Large intestine (tissue), 3 donors: ENCODE measurements around the gene LDB2. TPM values are rescaled to one million over a fixed set of nuclear protein-coding genes. Genes with fewer than 3 reads are reported as not detected.

ENCODE experiments used
- DNase-seq, 2 donors: peaks; one replicate each; pipeline versions ENCODE4 v3.0.0 to v3.0.0-alpha.2; 2013
- H3K27ac ChIP-seq: one replicate; pipeline ENCODE4 v1.5.1; 2013; ENCODE audit warnings: low read length
- H3K27me3 ChIP-seq: 2 replicates; pipeline ENCODE4 v1.6.1; 2013; ENCODE audit warnings: low read length; ENCODE audit not compliant: control insufficient read depth, insufficient read depth
- H3K36me3 ChIP-seq: 2 replicates; pipeline ENCODE4 v1.6.1; 2013; ENCODE audit warnings: low read length; ENCODE audit not compliant: control insufficient read depth, insufficient read depth
- H3K4me1 ChIP-seq: one replicate; pipeline ENCODE4 v1.6.1; 2013; ENCODE audit warnings: low read length; ENCODE audit not compliant: control insufficient read depth, insufficient read depth
- H3K4me3 ChIP-seq: one replicate; pipeline ENCODE4 v1.5.1; 2013; ENCODE audit warnings: low read length
- H3K9me3 ChIP-seq: one replicate; pipeline ENCODE4 v1.6.1; 2013; ENCODE audit warnings: mild to moderate bottlenecking, low read depth, low read length, moderate library complexity; ENCODE audit not compliant: control insufficient read depth
- WGBS: methylation state at CpG from one replicate; pipeline ENCODE4 v1.1.5; 2013; ENCODE audit warnings: low lambda C conversion rate; ENCODE audit not compliant: insufficient coverage; 5-methylcytosine and 5-hydroxymethylcytosine counted together
- polyA plus RNA-seq: library from polyadenylated mRNA; unstranded; fragments of 120-200 nt; gene quantifications from one replicate; pipeline ENCODE4 v1.2.1, GENCODE V29; 2013

LDB2 gene
- polyA plus RNA-seq, 1 donor = 17.2 TPM

GRCh38 chr4:16489226-16489625 lies 409.2 kb downstream of the LDB2 start:
- no peak overlapping the region for H3K27ac ChIP-seq
- no peaks in the 10 kb centered on the region for H3K27me3 ChIP-seq
- DNase-seq = no peak
- H3K36me3 ChIP-seq = no peaks in the 10 kb centered on the region
- no peaks in the 10 kb centered on the region for H3K9me3 ChIP-seq
- no peak overlapping the region for H3K4me3 ChIP-seq
- H3K4me1 ChIP-seq = no peaks in the 10 kb centered on the region
- WGBS = 38% methylated on average over 2 of the region's 3 CpGs

GRCh38 chr4:16488084-16488483 lies 410.4 kb downstream of the LDB2 start:
- no peak for DNase-seq
- H3K9me3 ChIP-seq = no peaks in the 10 kb centered on the region
- WGBS = no CpG with 5 or more reads among the region's 1 CpG
- no peak overlapping the region for H3K27ac ChIP-seq
- H3K4me1 ChIP-seq = no peaks in the 10 kb centered on the region
- no peaks in the 10 kb centered on the region for H3K36me3 ChIP-seq
- H3K27me3 ChIP-seq = no peaks in the 10 kb centered on the region
- H3K4me3 ChIP-seq = no peak overlapping the region

DNA sequence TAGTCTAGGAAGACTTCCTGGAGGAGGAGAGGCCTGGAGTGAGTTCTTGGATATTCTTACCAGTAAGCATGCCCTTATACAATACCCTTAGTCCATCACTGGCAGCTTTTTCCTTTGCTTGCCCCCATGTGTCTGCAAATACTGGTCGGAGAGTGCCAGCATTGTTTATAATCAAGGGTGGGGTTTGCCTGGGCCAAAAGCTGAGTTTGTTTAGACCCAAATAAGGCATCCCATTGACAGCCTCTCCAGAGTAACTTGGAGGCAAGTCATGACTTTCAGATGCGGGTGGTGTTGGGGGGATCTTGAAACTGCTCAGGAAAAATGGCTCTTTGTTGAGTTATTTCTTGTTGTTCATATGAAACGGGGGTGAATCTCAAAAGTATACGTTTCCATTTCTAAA lies 413.7 kb downstream of the LDB2 start:
- Histone ChIP-seq H3K9me3 (no peaks in the 10 kb centered on the region), H3K4me1 (no peaks in the 10 kb centered on the region), H3K4me3 (no peak overlapping the region), H3K27me3 (no peaks in the 10 kb centered on the region), H3K27ac (no peak overlapping the region), H3K36me3 (no peaks in the 10 kb centered on the region)
- no peak for DNase-seq
- WGBS = 71% methylated on average over 3 of the region's 4 CpGs

GRCh38 chr4:16483540-16483939 lies 414.9 kb downstream of the LDB2 start:
- no peak for DNase-seq
- Histone ChIP-seq H3K4me1 (no peaks in the 10 kb centered on the region), H3K9me3 (no peaks in the 10 kb centered on the region), H3K36me3 (no peaks in the 10 kb centered on the region), H3K27ac (no peak overlapping the region), H3K4me3 (no peak overlapping the region), H3K27me3 (no peaks in the 10 kb centered on the region)
- no CpG with 5 or more reads among the region's 5 CpGs for WGBS

DNA sequence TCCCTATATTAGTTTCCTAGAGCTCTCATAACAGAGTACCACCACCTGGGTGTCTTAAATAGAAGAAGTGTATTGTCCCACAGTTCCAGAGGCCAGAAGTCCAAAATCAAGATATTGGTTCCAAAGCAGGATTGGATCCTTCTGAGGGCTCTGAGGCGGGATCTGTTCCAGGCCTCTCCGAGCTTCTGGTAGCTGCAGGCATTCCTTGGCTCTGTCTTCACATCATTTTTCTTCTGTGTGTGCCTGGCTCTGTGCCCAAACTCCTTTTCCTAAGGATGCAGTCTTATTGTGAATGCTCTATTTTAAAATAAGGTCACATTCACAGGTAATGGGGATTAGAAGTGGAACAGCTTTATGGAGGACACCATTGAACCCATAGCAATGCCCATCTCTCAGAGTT lies 418.4 kb downstream of the LDB2 start:
- WGBS = no CpG with 5 or more reads among the region's 2 CpGs

GRCh38 chr4:16472537-16472936 lies 425.9 kb downstream of the LDB2 start:
- H3K4me3 ChIP-seq = no peak overlapping the region
- no peak overlapping the region for H3K27ac ChIP-seq
- no peak for DNase-seq
- 60% methylated on average over 1 of the region's 1 CpG for WGBS
- no peaks in the 10 kb centered on the region for H3K36me3 ChIP-seq
- no peaks in the 10 kb centered on the region for H3K4me1 ChIP-seq
- no peaks in the 10 kb centered on the region for H3K27me3 ChIP-seq
- H3K9me3 ChIP-seq = peaks cover 3% of the 10 kb centered on the region

More for the DNA sequence above, 418.4 kb downstream of the LDB2 start:
- Histone ChIP-seq H3K27ac (no peak overlapping the region), H3K27me3 (no peaks in the 10 kb centered on the region), H3K4me3 (no peak overlapping the region), H3K36me3 (no peaks in the 10 kb centered on the region), H3K4me1 (no peaks in the 10 kb centered on the region), H3K9me3 (no peaks in the 10 kb centered on the region)
- DNase-seq = no peak

GRCh38 chr4:16467061-16467460 lies 431.4 kb downstream of the LDB2 start:
- no peaks in the 10 kb centered on the region for H3K27me3 ChIP-seq
- no peaks in the 10 kb centered on the region for H3K9me3 ChIP-seq
- no peak overlapping the region for H3K4me3 ChIP-seq
- no peak for DNase-seq
- H3K27ac ChIP-seq = no peak overlapping the region
- H3K36me3 ChIP-seq = no peaks in the 10 kb centered on the region
- no peaks in the 10 kb centered on the region for H3K4me1 ChIP-seq
- no CpG with 5 or more reads among the region's 2 CpGs for WGBS

DNA sequence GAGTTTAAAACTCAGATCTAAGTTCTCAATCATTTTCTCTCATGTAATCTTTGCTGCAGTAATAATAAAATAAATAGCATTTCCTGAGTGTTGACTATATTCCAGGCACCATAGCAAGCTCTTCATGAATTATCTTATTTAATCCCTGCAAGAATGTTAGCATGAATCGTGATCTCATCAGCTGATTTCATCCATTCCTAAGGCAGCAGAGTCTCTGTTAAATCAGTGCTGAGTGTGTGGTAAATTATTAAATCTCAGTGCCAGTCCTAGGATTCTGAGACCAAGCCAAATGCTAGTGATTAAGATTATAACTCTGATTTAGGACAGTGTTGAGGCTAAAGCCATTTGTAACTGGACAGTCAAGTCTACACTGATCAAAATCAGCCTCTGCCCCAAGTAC lies 431.9 kb downstream of the LDB2 start:
- WGBS = no CpG with 5 or more reads among the region's 1 CpG
- H3K36me3 ChIP-seq = no peaks in the 10 kb centered on the region
- H3K27ac ChIP-seq = no peak overlapping the region
- no peak overlapping the region for H3K4me3 ChIP-seq
- no peak for DNase-seq
- H3K27me3 ChIP-seq = no peaks in the 10 kb centered on the region
- no peaks in the 10 kb centered on the region for H3K9me3 ChIP-seq
- no peaks in the 10 kb centered on the region for H3K4me1 ChIP-seq

DNA sequence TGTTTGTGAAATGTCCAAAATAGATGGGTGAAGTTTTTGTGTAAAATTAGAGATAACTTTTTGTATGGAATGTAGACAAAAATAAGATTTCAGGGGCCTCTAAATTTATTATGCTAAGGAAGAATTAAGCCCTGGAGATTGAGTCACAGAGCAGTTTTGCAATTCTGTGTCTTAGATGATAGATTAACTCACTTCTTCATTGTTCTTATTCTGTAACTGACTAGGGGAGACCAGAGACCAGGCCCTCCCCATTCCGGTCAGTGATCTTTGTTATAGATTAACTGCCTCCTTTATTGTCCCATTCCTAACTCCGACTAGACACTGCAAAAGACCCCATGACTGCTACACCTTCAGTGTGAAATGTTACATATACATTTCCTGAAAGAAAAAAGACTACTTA lies 433.8 kb downstream of the LDB2 start:
- no peaks in the 10 kb centered on the region for H3K36me3 ChIP-seq
- no peak overlapping the region for H3K4me3 ChIP-seq
- WGBS = 17% methylated on average over 1 of the region's 2 CpGs
- no peak for DNase-seq
- no peak overlapping the region for H3K27ac ChIP-seq
- H3K9me3 ChIP-seq = no peaks in the 10 kb centered on the region
- no peaks in the 10 kb centered on the region for H3K27me3 ChIP-seq
- no peaks in the 10 kb centered on the region for H3K4me1 ChIP-seq

DNA sequence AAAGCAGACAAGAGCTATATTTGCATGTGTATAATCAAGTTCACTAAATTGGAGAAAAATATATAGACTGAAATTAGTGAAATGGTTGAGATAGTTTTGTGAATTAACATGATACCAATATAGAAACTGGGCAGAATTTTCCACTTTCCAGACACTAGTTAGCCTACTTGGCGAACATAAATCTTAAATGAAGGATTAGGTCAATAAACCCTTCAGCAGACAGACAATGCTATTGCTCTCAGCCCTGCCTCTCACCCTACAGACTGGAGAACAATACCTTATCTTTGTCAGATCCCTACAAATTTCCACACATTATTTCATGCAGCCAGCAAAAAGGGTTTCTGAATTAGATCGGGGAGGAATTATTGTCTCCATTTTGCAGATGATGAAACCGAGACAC lies 435.8 kb downstream of the LDB2 start:
- H3K9me3 ChIP-seq = no peaks in the 10 kb centered on the region
- no peaks in the 10 kb centered on the region for H3K27me3 ChIP-seq
- H3K4me3 ChIP-seq = no peak overlapping the region
- DNase-seq = no peak
- no peaks in the 10 kb centered on the region for H3K4me1 ChIP-seq
- WGBS = no CpG with 5 or more reads among the region's 3 CpGs
- H3K36me3 ChIP-seq = no peaks in the 10 kb centered on the region
- no peak overlapping the region for H3K27ac ChIP-seq

DNA sequence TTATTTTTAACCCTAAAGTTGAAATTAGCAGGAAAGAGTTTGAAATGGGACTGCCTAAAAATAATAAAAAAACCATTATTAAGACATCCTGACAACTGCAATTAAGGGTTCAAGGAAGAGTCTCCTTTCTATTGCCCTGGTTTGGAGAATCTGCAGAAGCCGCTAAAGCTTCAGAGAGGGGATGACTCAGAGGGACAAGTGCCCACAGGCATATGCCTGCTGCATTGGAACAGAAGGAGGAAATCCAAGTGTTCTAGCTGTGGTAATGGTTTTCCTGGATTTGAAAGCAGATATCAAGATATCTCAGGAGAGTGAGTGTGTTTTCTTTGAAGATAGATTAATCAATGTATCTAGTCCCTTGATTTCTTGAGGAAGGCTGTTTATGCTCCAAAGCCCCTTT lies 437.1 kb downstream of the LDB2 start:
- no peaks in the 10 kb centered on the region for H3K9me3 ChIP-seq
- DNase-seq = no peak
- H3K36me3 ChIP-seq = no peaks in the 10 kb centered on the region
- no CpG with 5 or more reads among the region's 1 CpG for WGBS
- no peaks in the 10 kb centered on the region for H3K4me1 ChIP-seq
- no peaks in the 10 kb centered on the region for H3K27me3 ChIP-seq
- H3K4me3 ChIP-seq = no peak overlapping the region
- H3K27ac ChIP-seq = no peak overlapping the region
